Gastroesophageal sphincter (tissue), 4 donors: ENCODE measurements around the gene AP4S1. TPM values are rescaled to one million over a fixed set of nuclear protein-coding genes. Genes with fewer than 3 reads are reported as not detected.
A peak's percentile ranks its signal among the peaks of the same experiment; 100 is the strongest.

ENCODE experiments used
- ATAC-seq: fragments of 150-250 bp; one replicate; pipeline ENCODE4 v1.9.1; 2016; ENCODE audit warnings: mild to moderate bottlenecking, moderate library complexity
- H3K27ac ChIP-seq, 4 donors: fragments of 200-600 bp; sonication (generic) in 3 of 4; 1 replicate in 3 of 4; 2 replicates in 1 of 4; pipeline ENCODE4 v1.5.1; 2016 to 2019
- H3K27me3 ChIP-seq: fragments of 200-600 bp; sonication (generic); one replicate; pipeline ENCODE4 v1.5.1; 2019
- H3K36me3 ChIP-seq, 2 donors: fragments of 200-600 bp; sonication (generic); one replicate each; pipeline ENCODE4 v1.5.1; 2019; ENCODE audit warnings: control low read depth in 1 of 2
- H3K4me1 ChIP-seq, 3 donors: fragments of 200-600 bp; sonication (generic); 1 replicate in 2 of 3; 2 replicates in 1 of 3; pipeline ENCODE4 v1.5.1; 2016 to 2019; ENCODE audit warnings: control low read depth in 2 of 3
- H3K4me3 ChIP-seq, 2 donors: fragments of 200-600 bp; sonication (generic); one replicate each; pipeline ENCODE4 v1.5.1; 2019; ENCODE audit warnings: mild to moderate bottlenecking in 1 of 2, moderate library complexity in 1 of 2
- H3K9me3 ChIP-seq, 3 donors: fragments of 200-600 bp; sonication (generic); one replicate each; pipeline ENCODE4 v1.5.1; 2017 to 2019; ENCODE audit warnings: control low read depth in 2 of 3
- CTCF ChIP-seq, 4 experiments: fragments of 200-600 bp in 2 of 4; fragments of 450-650 bp in 2 of 4; sonication (generic) in 1 of 4; IDR thresholded peaks; one replicate each; pipeline ENCODE4 v1.5.1; 2017 to 2019; ENCODE audit warnings: antibody characterized with exemption in 4 of 4, mild to moderate bottlenecking in 2 of 4, moderate library complexity in 2 of 4
- EP300 ChIP-seq: sonication (generic); formaldehyde crosslinking; IDR thresholded peaks from one replicate; pipeline ENCODE4 v1.6.1; 2017; ENCODE audit warnings: antibody characterized with exemption, mild to moderate bottlenecking
- POLR2A ChIP-seq, 2 donors: fragments of 450-650 bp; IDR thresholded peaks; one replicate each; pipeline ENCODE4 v1.6.1; 2017; ENCODE audit warnings: antibody characterized with exemption in 2 of 2, mild to moderate bottlenecking in 2 of 2, moderate library complexity in 1 of 2
- POLR2AphosphoS5 ChIP-seq: sonication (generic); formaldehyde crosslinking; IDR thresholded peaks from one replicate; pipeline ENCODE4 v1.6.1; 2017; ENCODE audit warnings: antibody characterized with exemption
- WGBS, 2 donors: methylation state at CpG; one replicate each; pipeline ENCODE4 v1.1.5; 2018; ENCODE audit warnings: low coverage in 1 of 2; 5-methylcytosine and 5-hydroxymethylcytosine counted together
- total RNA-seq, 4 donors: library from RNA; depleted of rRNA; stranded (reverse); fragments of >200 nt; gene quantifications; one replicate each; pipeline ENCODE4 v1.1.0, GENCODE V29; 2016

The AP4S1 gene
- total RNA-seq, 4 donors from 2014 or later, result 6.6 to 13.3 (median 12.2) TPM

GRCh38 chr14:31043379-31043778 lies 17.9 kb downstream of the AP4S1 start:
- H3K9me3 ChIP-seq, result no peaks in the 10 kb centered on the region
- WGBS, 2 donors, result 45 to 77% methylated on average over 3 of the region's 3 CpGs

GRCh38 chr14:31045501-31046080 lies 20.1 kb downstream of the AP4S1 start:
- H3K27ac ChIP-seq, result no peak overlapping the region
- 94 to 97% methylated on average over 7 to 8 of the region's 8 CpGs for WGBS, 2 donors
- TF ChIP-seq EP300 (no peak), POLR2A (IDR thresholded peaks at IDR 0.05) (no peak), POLR2AphosphoS5 (no peak), CTCF (IDR thresholded peaks at IDR 0.05) (no peak)
- H3K27me3 ChIP-seq, result no peaks in the 10 kb centered on the region
- H3K36me3 ChIP-seq, result no peaks in the 10 kb centered on the region
- H3K4me3 ChIP-seq, result no peak overlapping the region
- ATAC-seq, result no peak
- no peaks in the 10 kb centered on the region for H3K4me1 ChIP-seq
- H3K9me3 ChIP-seq, result no peaks in the 10 kb centered on the region

More at GRCh38 chr14:31043379-31043778, 17.9 kb downstream of the AP4S1 start:
- no peak overlapping the region for H3K4me3 ChIP-seq
- H3K36me3 ChIP-seq, result no peaks in the 10 kb centered on the region
- no peak for ATAC-seq
- no peak overlapping the region for H3K27ac ChIP-seq
- H3K27me3 ChIP-seq, result no peaks in the 10 kb centered on the region
- H3K4me1 ChIP-seq, result peaks cover 0 to 1% (median 0%) of the 10 kb centered on the region in 3 donors
- TF ChIP-seq CTCF (IDR thresholded peaks at IDR 0.05), result no peak
- TF ChIP-seq POLR2A (IDR thresholded peaks at IDR 0.05), result no peak
- TF ChIP-seq POLR2AphosphoS5, result no peak
- TF ChIP-seq EP300, result no peak

- H3K9me3 ChIP-seq, result no peaks in the 10 kb centered on the region
- H3K36me3 ChIP-seq, result no peaks in the 10 kb centered on the region
- H3K27ac ChIP-seq, result peak overlapping the region in 2 of 4 donors; percentile 5 to 51
- H3K4me1 ChIP-seq, result no peaks in the 10 kb centered on the region
- TF ChIP-seq CTCF (IDR thresholded peaks at IDR 0.05) (no peak), EP300 (no peak), POLR2AphosphoS5 (no peak), POLR2A (IDR thresholded peaks at IDR 0.05) (no peak)
- H3K4me3 ChIP-seq, result no peak overlapping the region
- no peaks in the 10 kb centered on the region for H3K27me3 ChIP-seq
- 91 to 93% methylated on average over 5 to 9 of the region's 10 CpGs for WGBS, 2 donors
- no peak for ATAC-seq
These were observed 22.1 kb downstream of the AP4S1 start for GRCh38 chr14:31047503-31047902.

GRCh38 chr14:31051023-31051422 lies 25.6 kb downstream of the AP4S1 start:
- TF ChIP-seq POLR2AphosphoS5, result no peak
- no peak for TF ChIP-seq EP300
- TF ChIP-seq CTCF (IDR thresholded peaks at IDR 0.05), result no peak
- no peak for TF ChIP-seq POLR2A (IDR thresholded peaks at IDR 0.05)
- H3K9me3 ChIP-seq, result no peaks in the 10 kb centered on the region
- H3K27me3 ChIP-seq, result no peaks in the 10 kb centered on the region
- no peaks in the 10 kb centered on the region for H3K36me3 ChIP-seq
- no peak for ATAC-seq
- peaks cover 0 to 13% (median 0%) of the 10 kb centered on the region in 3 donors for H3K4me1 ChIP-seq
- WGBS, 2 donors, result 77 to 83% methylated on average over 5 of the region's 7 CpGs
- no peak overlapping the region for H3K27ac ChIP-seq
- no peak overlapping the region for H3K4me3 ChIP-seq

- Histone ChIP-seq H3K27me3 (no peaks in the 10 kb centered on the region), H3K4me1 (peaks cover 0 to 13% (median 0%) of the 10 kb centered on the region in 3 donors), H3K36me3 (no peaks in the 10 kb centered on the region), H3K9me3 (no peaks in the 10 kb centered on the region), H3K4me3 (no peak overlapping the region), H3K27ac (no peak overlapping the region)
- 54 to 57% methylated on average over 2 to 3 of the region's 4 CpGs for whole genome bisulfite sequencing, 2 donors
- no peak for TF ChIP-seq POLR2AphosphoS5
- TF ChIP-seq CTCF (IDR thresholded peaks at IDR 0.05), result no peak
- TF ChIP-seq EP300, result no peak
- no peak for TF ChIP-seq POLR2A (IDR thresholded peaks at IDR 0.05)
- ATAC-seq, result no peak
These were observed 26.1 kb downstream of the AP4S1 start for GRCh38 chr14:31051511-31051910.
